RPMI7951 (cell line): ENCODE data around the gene SLC41A2. TPM values are rescaled to one million over a fixed set of nuclear protein-coding genes. Genes with fewer than 3 reads are reported as not detected.
"Not testable (repeated sequence)": the region's sequence is repeated elsewhere in the genome, so short reads cannot be mapped to it uniquely, and the experiment has no call there.

Source experiments
- DNase-seq: peaks from one replicate; pipeline ENCODE4 v3.0.0-alpha.2; 2012; ENCODE audit warnings: low read depth
- total RNA-seq: library from RNA; depleted of rRNA; stranded (reverse); fragments of >200 nt; shearing (Covaris generic); gene quantifications from 2 replicates; pipeline ENCODE4 v1.2.3, GENCODE V29; 2014; rRNA removed

SLC41A2 gene
- total RNA-seq = 10.9 and 13.6 TPM in 2 replicates

GRCh38 chr12:104958001-104958804, at the start of gene SLC41A2:
TSS of gene SLC41A2 (minus strand) at chr12:104958290. CDS start at chr12:104928527, 29,763 bp downstream.
- DNase-seq = peak; percentile 91

GRCh38 chr12:105001476-105001875, 43.4 kb upstream of the SLC41A2 start:
- DNase-seq = no peak

- DNase-seq = no peak
These were observed 41.2 kb upstream of the SLC41A2 start for GRCh38 chr12:104999347-104999685.

GRCh38 chr12:104998423-104999346, 40.6 kb upstream of the SLC41A2 start:
- DNase-seq = no peak

GRCh38 chr12:104997541-104997940, 39.5 kb upstream of the SLC41A2 start:
- no peak for DNase-seq

GRCh38 chr12:104994336-104994735, 36.2 kb upstream of the SLC41A2 start:
- no peak for DNase-seq

- no peak for DNase-seq
These were observed 33.6 kb upstream of the SLC41A2 start for GRCh38 chr12:104991565-104992128.

GRCh38 chr12:104990950-104991349, 32.9 kb upstream of the SLC41A2 start:
- DNase-seq = no peak

- peak; percentile 83 for DNase-seq
These were observed 28.2 kb upstream of the SLC41A2 start, which contains the start of gene NOPCHAP1 for GRCh38 chr12:104986022-104986941. TSS of gene NOPCHAP1 (plus strand) at chr12:104986316. CDS start at chr12:104986353, 37 bp downstream.

GRCh38 chr12:104985206-104985605, 27.1 kb upstream of the SLC41A2 start:
- peak; percentile 31 for DNase-seq

GRCh38 chr12:104977688-104978087, 19.6 kb upstream of the SLC41A2 start:
- DNase-seq = not testable (repeated sequence)

- DNase-seq = no peak
These were observed 18.6 kb upstream of the SLC41A2 start for GRCh38 chr12:104976703-104977102.

- peak; percentile 62 for DNase-seq
These were observed 17.7 kb upstream of the SLC41A2 start for GRCh38 chr12:104975587-104976343.

GRCh38 chr12:104974626-104975290, 16.7 kb upstream of the SLC41A2 start:
- DNase-seq = peak; percentile 74

- DNase-seq = no peak
These were observed 15.2 kb upstream of the SLC41A2 start for GRCh38 chr12:104973250-104973649.

GRCh38 chr12:104971306-104971705, 13.2 kb upstream of the SLC41A2 start:
- DNase-seq = no peak

- no peak for DNase-seq
These were observed 11.3 kb upstream of the SLC41A2 start for GRCh38 chr12:104969343-104969742.

GRCh38 chr12:104966677-104967076, 8.6 kb upstream of the SLC41A2 start:
- DNase-seq = no peak

- no peak for DNase-seq
These were observed 6.7 kb upstream of the SLC41A2 start for GRCh38 chr12:104964856-104965205.
